Measurements from ENCODE around the gene MAP3K1.

DNA sequence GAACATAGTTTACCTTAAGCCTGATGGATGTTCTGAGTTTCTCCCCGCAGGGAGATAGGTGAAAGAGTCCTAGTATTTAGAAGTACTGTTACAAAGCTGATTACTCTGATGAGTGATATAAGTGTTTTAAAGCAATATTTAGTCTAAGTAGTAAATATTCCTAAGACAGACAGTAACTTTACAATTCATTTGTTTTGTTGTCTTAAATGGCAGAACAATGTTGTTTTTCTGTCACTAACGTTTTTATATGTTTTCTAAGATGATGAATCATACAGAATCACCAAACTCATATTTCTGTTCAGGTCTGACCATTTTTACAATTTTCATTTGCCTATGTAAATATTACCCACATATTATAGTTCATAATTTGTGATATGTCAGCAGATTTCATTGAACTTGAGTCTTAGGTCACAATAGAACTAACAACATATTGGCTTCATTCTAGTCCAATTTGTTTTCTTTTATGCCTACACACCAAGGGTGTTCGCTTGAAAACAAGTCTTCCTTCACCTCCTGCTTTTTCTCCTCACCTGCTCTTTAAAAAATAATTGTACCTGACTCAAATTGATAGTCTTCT lies 30.6 kb downstream of the MAP3K1 start:
- TF ChIP-seq POLR2A (IDR thresholded peaks at IDR 0.05) = no peak
- TF ChIP-seq, protein P1, sequence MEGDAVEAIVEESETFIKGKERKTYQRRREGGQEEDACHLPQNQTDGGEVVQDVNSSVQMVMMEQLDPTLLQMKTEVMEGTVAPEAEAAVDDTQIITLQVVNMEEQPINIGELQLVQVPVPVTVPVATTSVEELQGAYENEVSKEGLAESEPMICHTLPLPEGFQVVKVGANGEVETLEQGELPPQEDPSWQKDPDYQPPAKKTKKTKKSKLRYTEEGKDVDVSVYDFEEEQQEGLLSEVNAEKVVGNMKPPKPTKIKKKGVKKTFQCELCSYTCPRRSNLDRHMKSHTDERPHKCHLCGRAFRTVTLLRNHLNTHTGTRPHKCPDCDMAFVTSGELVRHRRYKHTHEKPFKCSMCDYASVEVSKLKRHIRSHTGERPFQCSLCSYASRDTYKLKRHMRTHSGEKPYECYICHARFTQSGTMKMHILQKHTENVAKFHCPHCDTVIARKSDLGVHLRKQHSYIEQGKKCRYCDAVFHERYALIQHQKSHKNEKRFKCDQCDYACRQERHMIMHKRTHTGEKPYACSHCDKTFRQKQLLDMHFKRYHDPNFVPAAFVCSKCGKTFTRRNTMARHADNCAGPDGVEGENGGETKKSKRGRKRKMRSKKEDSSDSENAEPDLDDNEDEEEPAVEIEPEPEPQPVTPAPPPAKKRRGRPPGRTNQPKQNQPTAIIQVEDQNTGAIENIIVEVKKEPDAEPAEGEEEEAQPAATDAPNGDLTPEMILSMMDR (IDR thresholded peaks at IDR 0.05) = no peak

Data from adrenal gland (tissue), 5 donors.